Activated T-helper 17 cell treated with anti-CD3 and anti-CD28 coated beads, Interleukin-2, amount 50 U/mL, for 72 hours (primary cell): ENCODE data around the gene SPATA3. TPM values are rescaled to one million over a fixed set of nuclear protein-coding genes. Genes with fewer than 3 reads are reported as not detected.
"Not testable (repeated sequence)": the region's sequence is repeated elsewhere in the genome, so short reads cannot be mapped to it uniquely, and the experiment has no call there.

Source experiments
- ATAC-seq: fragments of 150-1000 bp; cut with Tn5 transposase; replicated peaks from 2 replicates; pipeline ENCODE4 v1.10.0; 2021; ENCODE audit warnings: mild to moderate bottlenecking, moderate library complexity
- H3K27ac Mint-ChIP-seq: one replicate; pipeline ENCODE4 v1.8.0; 2022; ENCODE audit warnings: mixed read lengths
- H3K27me3 Mint-ChIP-seq: one replicate; pipeline ENCODE4 v1.8.0; 2022; ENCODE audit warnings: mixed read lengths
- H3K36me3 Mint-ChIP-seq: one replicate; pipeline ENCODE4 v1.8.0; 2022; ENCODE audit warnings: low read depth, mild to moderate bottlenecking, mixed read lengths
- H3K4me1 Mint-ChIP-seq: one replicate; pipeline ENCODE4 v1.8.0; 2022; ENCODE audit warnings: mixed read lengths
- H3K4me3 Mint-ChIP-seq: one replicate; pipeline ENCODE4 v1.8.0; 2022; ENCODE audit warnings: mild to moderate bottlenecking, mixed read lengths
- H3K9me3 Mint-ChIP-seq: one replicate; pipeline ENCODE4 v1.8.0; 2022; ENCODE audit warnings: mixed read lengths
- total RNA-seq, 2 donors: library from RNA; stranded (reverse); gene quantifications; one replicate each; pipeline ENCODE4 v1.2.3, GENCODE V29; 2022

Gene SPATA3
- total RNA-seq, 2 donors from 2014 or later: 2.2 to 2.5 TPM

DNA sequence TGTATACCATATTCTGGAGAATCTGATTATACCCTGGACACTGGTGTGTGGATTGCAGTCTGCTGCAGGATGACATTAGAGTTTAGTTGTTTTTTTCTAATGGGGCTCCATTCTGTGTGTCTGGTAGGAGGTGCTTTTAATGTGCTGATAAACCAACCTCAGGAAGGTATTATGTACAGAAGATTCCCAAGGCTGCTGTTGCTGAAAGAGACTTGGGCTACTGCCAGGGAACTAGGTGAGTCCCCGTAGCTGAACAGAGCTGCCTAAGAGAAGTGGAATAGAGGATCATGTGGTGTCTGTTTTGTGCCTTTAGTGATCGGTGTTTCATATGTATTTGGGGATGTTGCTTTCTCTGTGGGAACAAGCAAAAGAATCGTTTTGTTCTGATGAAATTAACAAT lies 16.5 kb downstream of the SPATA3 start:
- Mint-ChIP-seq H3K9me3 (no peaks in the 10 kb centered on the region), H3K4me3 (no peak overlapping the region), H3K27me3 (peaks cover 24% of the 10 kb centered on the region), H3K4me1 (no peaks in the 10 kb centered on the region), H3K27ac (no peak overlapping the region), H3K36me3 (no peaks in the 10 kb centered on the region)
- ATAC-seq: no peak

GRCh38 chr2:231013820-231014219 lies 17.9 kb downstream of the SPATA3 start:
- H3K9me3 Mint-ChIP-seq: no peaks in the 10 kb centered on the region
- H3K4me3 Mint-ChIP-seq: no peak overlapping the region
- H3K27ac Mint-ChIP-seq: no peak overlapping the region
- peaks cover 23% of the 10 kb centered on the region for H3K27me3 Mint-ChIP-seq
- no peaks in the 10 kb centered on the region for H3K4me1 Mint-ChIP-seq
- no peaks in the 10 kb centered on the region for H3K36me3 Mint-ChIP-seq
- no peak for ATAC-seq

DNA sequence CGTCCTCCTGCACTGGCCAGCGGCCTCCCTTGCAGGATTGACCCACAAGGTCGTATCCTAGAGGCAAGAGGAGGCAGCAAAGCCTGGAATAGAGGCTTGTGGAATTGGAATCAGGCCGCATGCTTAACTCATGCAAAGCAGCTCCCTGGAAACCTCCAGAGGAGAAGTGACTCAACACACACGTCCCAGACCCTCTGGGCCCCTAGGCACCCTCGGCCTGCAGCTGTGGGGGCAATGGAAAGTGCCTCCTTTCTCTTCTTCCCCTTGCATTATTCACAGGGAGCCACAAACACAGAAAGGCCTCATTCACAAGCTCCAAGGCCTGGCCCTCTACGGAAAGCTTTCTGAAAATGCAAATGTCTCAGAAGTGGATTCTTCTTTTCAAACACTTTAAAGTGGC lies 19.6 kb downstream of the SPATA3 start:
- ATAC-seq: no peak
- no peak overlapping the region for H3K27ac Mint-ChIP-seq

DNA sequence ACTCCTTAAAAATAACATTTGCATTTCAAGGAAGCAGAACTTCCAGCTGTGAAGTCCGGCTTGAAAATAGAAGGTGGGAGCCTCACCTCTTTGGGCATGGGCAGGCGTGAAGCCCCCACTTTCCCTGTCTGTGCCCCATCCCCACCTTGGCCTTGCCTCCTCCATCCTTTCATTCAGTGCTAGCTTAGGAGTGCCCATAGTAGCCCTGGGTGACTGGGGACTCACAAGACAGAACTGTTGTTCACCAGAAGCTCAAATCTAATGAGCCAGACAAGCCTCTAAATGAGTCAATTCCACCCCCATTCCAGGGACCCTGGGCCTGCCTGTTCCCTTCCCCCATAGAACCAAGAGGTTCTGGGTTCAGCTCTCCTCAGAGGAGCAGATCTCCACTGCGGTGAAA lies 20.0 kb downstream of the SPATA3 start:
- Mint-ChIP-seq H3K27me3 (peaks cover 23% of the 10 kb centered on the region), H3K4me1 (no peaks in the 10 kb centered on the region), H3K36me3 (no peaks in the 10 kb centered on the region), H3K4me3 (no peak overlapping the region), H3K9me3 (no peaks in the 10 kb centered on the region), H3K27ac (no peak overlapping the region)
- ATAC-seq: no peak

More for the DNA sequence above, 19.6 kb downstream of the SPATA3 start:
- Mint-ChIP-seq H3K36me3 (no peaks in the 10 kb centered on the region), H3K9me3 (no peaks in the 10 kb centered on the region), H3K4me1 (no peaks in the 10 kb centered on the region), H3K27me3 (peaks cover 23% of the 10 kb centered on the region), H3K4me3 (no peak overlapping the region)

- Mint-ChIP-seq H3K9me3 (no peaks in the 10 kb centered on the region), H3K4me3 (no peak overlapping the region), H3K27ac (no peak overlapping the region), H3K27me3 (peaks cover 23% of the 10 kb centered on the region), H3K36me3 (no peaks in the 10 kb centered on the region), H3K4me1 (no peaks in the 10 kb centered on the region)
- no peak for ATAC-seq
Observed at GRCh38 chr2:231016566-231017230, 20.8 kb downstream of the SPATA3 start.

- Mint-ChIP-seq H3K27me3 (peaks cover 20% of the 10 kb centered on the region), H3K36me3 (no peaks in the 10 kb centered on the region), H3K4me1 (no peaks in the 10 kb centered on the region), H3K9me3 (no peaks in the 10 kb centered on the region), H3K4me3 (no peak overlapping the region), H3K27ac (no peak overlapping the region)
- no peak for ATAC-seq
Observed at GRCh38 chr2:231017231-231017598, 21.3 kb downstream of the SPATA3 start.

- ATAC-seq: no peak
- Mint-ChIP-seq H3K4me1 (no peaks in the 10 kb centered on the region), H3K9me3 (no peaks in the 10 kb centered on the region), H3K36me3 (no peaks in the 10 kb centered on the region), H3K27me3 (peaks cover 16% of the 10 kb centered on the region), H3K27ac (no peak overlapping the region), H3K4me3 (no peak overlapping the region)
Observed at GRCh38 chr2:231018184-231018583, 22.3 kb downstream of the SPATA3 start.

- H3K27me3 Mint-ChIP-seq, H3K4me1 Mint-ChIP-seq, H3K9me3 Mint-ChIP-seq, ATAC-seq, H3K27ac Mint-ChIP-seq, H3K4me3 Mint-ChIP-seq, H3K36me3 Mint-ChIP-seq: not testable (repeated sequence)
Observed at GRCh38 chr2:231025059-231025458, 29.1 kb downstream of the SPATA3 start.

DNA sequence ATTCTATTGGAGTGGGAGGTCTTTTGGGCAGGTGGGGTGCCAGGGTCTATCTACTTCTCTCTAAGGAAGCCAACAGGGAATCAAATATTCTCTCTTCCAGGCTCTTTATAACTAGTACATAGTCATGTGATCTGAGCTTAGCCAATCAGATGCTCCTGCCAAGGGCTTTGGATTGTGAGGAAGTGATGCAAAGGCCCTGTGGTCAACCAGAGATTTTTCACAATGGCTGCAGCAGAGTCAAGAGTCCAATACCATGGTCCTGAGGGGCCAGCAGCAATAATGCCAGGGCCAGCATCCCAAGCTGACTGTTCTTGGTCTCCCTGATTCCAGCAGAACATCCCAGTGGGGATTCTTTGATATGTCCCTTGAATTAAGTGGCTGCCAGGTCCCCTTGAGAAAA lies 33.0 kb downstream of the SPATA3 start:
- Mint-ChIP-seq H3K27ac (no peak overlapping the region), H3K4me3 (no peak overlapping the region), H3K36me3 (no peaks in the 10 kb centered on the region), H3K27me3 (peaks cover 9% of the 10 kb centered on the region), H3K9me3 (no peaks in the 10 kb centered on the region), H3K4me1 (no peaks in the 10 kb centered on the region)
- no peak for ATAC-seq

DNA sequence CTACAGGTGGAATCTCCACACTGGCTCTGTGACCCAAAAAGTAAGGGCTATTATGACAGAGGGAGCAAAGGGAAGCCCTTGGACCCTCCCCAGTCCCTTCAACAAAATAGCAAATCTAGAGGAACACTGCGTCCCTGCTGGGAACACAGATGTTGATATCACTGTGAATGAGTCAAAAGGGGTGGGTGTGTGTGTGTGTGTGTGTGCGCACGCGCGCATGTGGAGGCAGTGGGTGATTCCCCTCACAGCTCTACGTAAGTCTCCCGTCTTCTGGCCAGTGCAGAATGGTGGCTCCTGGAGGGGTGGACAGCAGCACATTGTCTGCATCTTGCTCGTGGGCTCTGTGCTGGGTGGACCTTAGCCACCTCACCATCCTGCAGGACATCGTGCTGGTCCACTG lies 33.6 kb downstream of the SPATA3 start:
- Mint-ChIP-seq H3K27me3 (peaks cover 6% of the 10 kb centered on the region), H3K4me1 (no peaks in the 10 kb centered on the region), H3K36me3 (no peaks in the 10 kb centered on the region), H3K4me3 (no peak overlapping the region), H3K9me3 (no peaks in the 10 kb centered on the region), H3K27ac (no peak overlapping the region)
- peak; percentile 39 for ATAC-seq

- H3K9me3 Mint-ChIP-seq: no peaks in the 10 kb centered on the region
- no peak overlapping the region for H3K4me3 Mint-ChIP-seq
- no peak overlapping the region for H3K27ac Mint-ChIP-seq
- H3K4me1 Mint-ChIP-seq: no peaks in the 10 kb centered on the region
- no peaks in the 10 kb centered on the region for H3K36me3 Mint-ChIP-seq
- peaks cover 9% of the 10 kb centered on the region for H3K27me3 Mint-ChIP-seq
- no peak for ATAC-seq
Observed at GRCh38 chr2:231030725-231031124, 34.8 kb downstream of the SPATA3 start.

DNA sequence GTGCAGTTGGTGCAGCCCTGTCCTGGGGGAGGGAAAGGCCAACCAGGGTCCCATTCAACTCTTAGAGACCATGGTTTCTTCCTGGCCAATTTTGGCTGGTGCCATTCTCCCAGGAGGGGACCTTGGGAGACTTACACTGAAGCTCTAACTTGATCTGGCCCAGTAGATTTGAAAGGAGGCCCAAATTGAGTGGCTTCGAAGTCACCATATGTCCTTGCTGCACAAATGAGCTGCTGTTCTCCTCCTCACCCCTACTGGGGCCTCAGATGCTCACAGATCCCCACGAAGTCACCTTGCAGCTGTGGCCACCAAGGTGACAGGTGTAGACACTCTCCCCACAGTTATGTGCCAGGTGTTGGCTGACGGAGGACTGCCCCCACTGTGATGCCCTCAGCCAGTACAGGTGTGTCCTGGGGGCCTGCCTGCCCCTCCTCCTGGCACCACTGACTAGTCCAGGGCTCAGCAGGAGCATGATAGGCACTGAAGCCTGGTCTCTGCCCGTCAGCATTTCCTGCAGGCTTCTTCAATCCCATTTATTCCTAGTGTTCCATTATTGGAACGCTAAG lies 36.7 kb downstream of the SPATA3 start:
- Mint-ChIP-seq H3K4me1 (no peaks in the 10 kb centered on the region), H3K36me3 (no peaks in the 10 kb centered on the region), H3K27ac (no peak overlapping the region), H3K9me3 (no peaks in the 10 kb centered on the region), H3K27me3 (peaks cover 22% of the 10 kb centered on the region), H3K4me3 (no peak overlapping the region)
- ATAC-seq: no peak

DNA sequence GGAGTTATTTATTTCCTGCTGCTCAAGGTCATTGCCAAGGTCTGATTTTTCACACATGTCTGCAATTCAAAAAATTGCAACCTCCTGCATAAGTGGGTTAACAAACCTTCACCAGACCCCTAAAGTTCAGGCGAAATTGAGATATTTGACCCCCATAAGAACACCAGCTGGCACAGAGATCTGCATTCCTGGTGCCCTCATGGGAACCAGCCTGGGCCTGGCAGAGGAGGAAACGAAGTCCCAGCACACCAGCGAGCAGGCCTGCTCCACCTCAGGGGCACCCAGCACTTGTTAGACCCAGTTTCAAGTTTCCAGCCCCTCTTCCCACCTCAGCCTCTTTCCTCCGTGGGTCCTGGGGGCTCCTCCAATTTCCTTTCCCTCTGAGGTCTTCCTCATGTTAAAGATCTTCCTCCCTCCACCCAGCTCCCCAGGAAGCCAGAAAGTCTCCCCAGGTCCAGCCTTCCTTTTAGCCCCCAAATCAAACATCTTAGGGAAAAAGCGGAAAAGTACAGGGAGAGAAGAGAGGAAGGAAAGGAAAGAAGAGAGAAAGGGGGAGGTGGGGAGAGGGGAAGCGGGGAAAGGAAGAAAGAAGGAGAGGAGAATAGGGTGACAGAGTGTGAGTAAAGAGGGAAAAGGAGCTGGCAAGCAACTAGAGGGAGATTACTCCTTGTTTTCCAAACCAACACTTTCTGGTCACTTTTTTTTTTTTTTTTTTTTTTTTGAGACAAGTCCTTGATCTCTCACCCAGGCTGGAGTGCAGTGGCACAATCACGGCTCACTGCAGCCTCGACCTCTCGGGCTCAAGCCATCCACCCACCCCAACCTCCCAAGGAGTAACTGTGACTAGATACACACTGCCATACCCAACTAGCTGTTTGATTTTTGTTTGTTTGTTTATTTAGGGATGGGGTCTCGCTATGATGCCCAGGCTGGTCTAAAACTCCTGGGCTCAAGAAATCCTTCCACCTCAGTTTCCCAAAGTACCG lies 37.5 kb downstream of the SPATA3 start:
- no peak for ATAC-seq
- no peak overlapping the region for H3K4me3 Mint-ChIP-seq
- H3K27ac Mint-ChIP-seq: no peak overlapping the region
- no peaks in the 10 kb centered on the region for H3K4me1 Mint-ChIP-seq
- peaks cover 26% of the 10 kb centered on the region for H3K27me3 Mint-ChIP-seq
- H3K36me3 Mint-ChIP-seq: peaks cover 3% of the 10 kb centered on the region
- no peaks in the 10 kb centered on the region for H3K9me3 Mint-ChIP-seq

GRCh38 chr2:231034291-231034882 lies 38.5 kb downstream of the SPATA3 start:
- no peak for ATAC-seq
- H3K27me3 Mint-ChIP-seq: peaks cover 34% of the 10 kb centered on the region
- no peak overlapping the region for H3K4me3 Mint-ChIP-seq
- H3K27ac Mint-ChIP-seq: no peak overlapping the region
- H3K9me3 Mint-ChIP-seq: no peaks in the 10 kb centered on the region
- H3K36me3 Mint-ChIP-seq: peaks cover 6% of the 10 kb centered on the region
- H3K4me1 Mint-ChIP-seq: no peaks in the 10 kb centered on the region
